SK-N-SH (cell line): ENCODE results near the gene RAB42. TPM values are rescaled to one million over a fixed set of nuclear protein-coding genes. Genes with fewer than 3 reads are reported as not detected.

Experiments
- CTCF ChIA-PET: fragments of 300-600, 350-600 bp; formaldehyde crosslinking; extraction: SDS; loops from one replicate; lab custom pipeline; 2021; lab: Yijun Ruan, JAX
- POLR2A ChIA-PET: fragments of 350-600 bp; sonication (Branson Sonifier 250); formaldehyde crosslinking; extraction: SDS; loops from one replicate; lab custom pipeline; 2020; ENCODE audit warnings: antibody characterized with exemption, inconsistent platforms; lab: Yijun Ruan, JAX
- DNase-seq: peaks from one replicate; pipeline ENCODE4 v3.0.0; 2012
- H2AFZ ChIP-seq: fragments of 200-600 bp; sonication (generic); 2 replicates; pipeline ENCODE4 v1.8.1; 2016; ENCODE audit warnings: antibody characterized with exemption, mild to moderate bottlenecking, low read depth
- H3F3A ChIP-seq: fragments of 200-600 bp; sonication (generic); replicated peaks from 2 replicates; pipeline ENCODE3; 2016; ENCODE audit warnings: antibody characterized with exemption, mild to moderate bottlenecking; ENCODE audit not compliant: insufficient read depth
- H3K27ac ChIP-seq, 2 experiments: fragments of 200-500 bp in 1 of 2; fragments of 200-600 bp in 1 of 2; sonication (Bioruptor generic) in 1 of 2; sonication (generic), shearing (Covaris generic) in 1 of 2; 2 replicates each; pipeline versions ENCODE4 v1.5.1 to v1.6.1; 2014 to 2016; ENCODE audit warnings: low read depth in 2 of 2, inconsistent platforms in 1 of 2, low read length in 1 of 2, mild to moderate bottlenecking in 1 of 2, mixed read lengths in 1 of 2
- H3K27me3 ChIP-seq: fragments of 200-600 bp; sonication (generic), shearing (Covaris generic); 2 replicates; pipeline ENCODE4 v1.6.1; 2016; ENCODE audit warnings: mixed run types; ENCODE audit not compliant: insufficient read depth
- H3K36me3 ChIP-seq, 2 experiments: fragments of 200-500 bp in 1 of 2; fragments of 200-600 bp in 1 of 2; sonication (Bioruptor generic) in 1 of 2; sonication (generic) in 1 of 2; replicated peaks in 1 of 2; 2 replicates each; pipeline versions ENCODE3 to v1.5.1; 2014 to 2016; ENCODE audit warnings: low read length in 1 of 2, mild to moderate bottlenecking in 1 of 2; ENCODE audit not compliant: insufficient read depth in 2 of 2, control insufficient read depth in 1 of 2
- H3K4me1 ChIP-seq, 2 experiments: fragments of 200-500 bp in 1 of 2; fragments of 200-600 bp in 1 of 2; sonication (Bioruptor generic) in 1 of 2; sonication (generic), shearing (Covaris generic) in 1 of 2; 2 replicates each; pipeline versions ENCODE4 v1.5.1 to v1.6.1; 2014 to 2016; ENCODE audit warnings: low read depth in 1 of 2, low read length in 1 of 2, mixed run types in 1 of 2; ENCODE audit not compliant: insufficient read depth in 2 of 2, control insufficient read depth in 1 of 2
- H3K4me2 ChIP-seq: fragments of 200-600 bp; sonication (generic), shearing (Covaris generic); 2 replicates; pipeline ENCODE4 v1.6.1; 2017; ENCODE audit warnings: mixed run types
- H3K4me3 ChIP-seq, 2 experiments: fragments of 200-500 bp in 1 of 2; fragments of 200-600 bp in 1 of 2; sonication (Bioruptor generic) in 1 of 2; sonication (generic), shearing (Covaris generic) in 1 of 2; 2 replicates each; pipeline versions ENCODE4 v1.5.1 to v1.8.1; 2014 to 2016; ENCODE audit warnings: low read depth in 2 of 2, inconsistent platforms in 1 of 2, low read length in 1 of 2, mild to moderate bottlenecking in 1 of 2, mixed read lengths in 1 of 2, moderate library complexity in 1 of 2
- H3K79me2 ChIP-seq: fragments of 200-600 bp; sonication (generic); 2 replicates; pipeline ENCODE4 v1.8.1; 2017; ENCODE audit warnings: mild to moderate bottlenecking; ENCODE audit not compliant: insufficient read depth
- H3K9ac ChIP-seq: fragments of 200-600 bp; sonication (generic); 2 replicates; pipeline ENCODE4 v1.6.1; 2017; ENCODE audit warnings: mixed run types
- H3K9me2 ChIP-seq: fragments of 200-600 bp; sonication (generic); 2 replicates; pipeline ENCODE4 v1.6.1; 2017; ENCODE audit warnings: mixed run types
- H3K9me3 ChIP-seq: fragments of 200-600 bp; sonication (generic); 2 replicates; pipeline ENCODE4 v1.6.1; 2017; ENCODE audit warnings: mixed run types, mild to moderate bottlenecking, moderate library complexity
- H4K20me1 ChIP-seq: fragments of 200-600 bp; sonication (generic); 2 replicates; pipeline ENCODE4 v1.6.1; 2017; ENCODE audit warnings: mild to moderate bottlenecking, mixed run types; ENCODE audit not compliant: insufficient read depth
- CTCF ChIP-seq: fragments of 200-600 bp; sonication (generic); IDR thresholded peaks from 2 replicates; pipeline ENCODE4 v1.6.1; 2017; ENCODE audit warnings: antibody characterized with exemption, mild to moderate bottlenecking, moderate library complexity
- EZH2phosphoT487 ChIP-seq: fragments of 200-600 bp; sonication (generic); IDR thresholded peaks from 2 replicates; pipeline ENCODE4 v1.6.1; 2017; ENCODE audit warnings: low read depth, mixed run types, mild to moderate bottlenecking, antibody characterized with exemption, moderate library complexity, borderline replicate concordance
- FOSL2 ChIP-seq: IDR thresholded peaks from 2 replicates; pipeline ENCODE4 v1.4.0; 2012; ENCODE audit warnings: low read depth, mild to moderate bottlenecking, moderate library complexity, borderline replicate concordance
- FOXM1 ChIP-seq: IDR thresholded peaks from 2 replicates; pipeline ENCODE4 v1.4.0; 2012; ENCODE audit warnings: low read depth, mild to moderate bottlenecking
- GABPA ChIP-seq: IDR thresholded peaks from 2 replicates; pipeline ENCODE4 v1.4.0; 2012; ENCODE audit warnings: low read depth, mild to moderate bottlenecking
- IRF3 ChIP-seq: fragments of 150-350 bp; IDR thresholded peaks from 2 replicates; pipeline ENCODE4 v1.6.1; 2016; ENCODE audit warnings: mild to moderate bottlenecking, low read depth, low read length
- JUND ChIP-seq: IDR thresholded peaks from 2 replicates; pipeline ENCODE4 v1.4.0; 2012
- NRF1 ChIP-seq: IDR thresholded peaks from 2 replicates; pipeline ENCODE4 v1.6.1; 2012; ENCODE audit warnings: low read depth, mild to moderate bottlenecking, low read length
- RCOR1 ChIP-seq: fragments of 150-350 bp; IDR thresholded peaks from 2 replicates; pipeline ENCODE4 v1.6.1; 2017; ENCODE audit warnings: antibody characterized with exemption, low read length
- RXRA ChIP-seq: IDR thresholded peaks from 2 replicates; pipeline ENCODE4 v1.4.0; 2012; ENCODE audit warnings: low read depth, mild to moderate bottlenecking, borderline replicate concordance
- SIN3A ChIP-seq: IDR thresholded peaks from 2 replicates; pipeline ENCODE4 v1.6.1; 2012; ENCODE audit warnings: low read depth, mild to moderate bottlenecking, low read length, moderate library complexity, borderline replicate concordance
- TCF12 ChIP-seq: IDR thresholded peaks from 2 replicates; pipeline ENCODE4 v1.4.0; 2012
- YY1 ChIP-seq: IDR thresholded peaks from 2 replicates; pipeline ENCODE4 v1.4.0; 2012; ENCODE audit warnings: low read depth, mild to moderate bottlenecking
- ZBTB33 ChIP-seq: IDR thresholded peaks from 2 replicates; pipeline ENCODE4 v1.4.0; 2012; ENCODE audit warnings: low read depth, borderline replicate concordance
- WGBS: methylation state at CpG from one replicate; pipeline ENCODE4 v1.1.6; 2017; ENCODE audit warnings: low lambda C conversion rate; 5-methylcytosine and 5-hydroxymethylcytosine counted together
- polyA plus RNA-seq, 3 experiments: library from polyadenylated mRNA; depleted of rRNA; stranded (reverse); fragments of >200 nt; gene quantifications; 2 replicates each; pipeline ENCODE4 v1.2.3, GENCODE V29; 2012
- TF ChIP-seq, protein P1 (sequence below): IDR thresholded peaks from 2 replicates; pipeline ENCODE4 v1.6.1; 2012; ENCODE audit warnings: mild to moderate bottlenecking, low read depth, low read length, moderate library complexity
- TF ChIP-seq, protein P2 (sequence below): IDR thresholded peaks from 2 replicates; pipeline ENCODE4; 2012

RAB42 gene
- polyA plus RNA-seq, 1 of the 3 experiments (the other 2 are of a cell fraction) = 4.6 TPM

- Histone ChIP-seq H2AFZ (no peak overlapping the region), H3K4me2 (no peak overlapping the region), H3K4me1 (no peaks in the 10 kb centered on the region), H3K9me2 (no peaks in the 10 kb centered on the region), H3K9me3 (no peaks in the 10 kb centered on the region), H4K20me1 (peaks cover 1% of the 10 kb centered on the region), H3K27me3 (no peaks in the 10 kb centered on the region), H3K36me3 (peaks cover 16 to 34% of the 10 kb centered on the region in 2 experiments)
- POLR2A ChIA-PET = no interaction called here
- TF ChIP-seq RCOR1 = no peak
- no peak for TF ChIP-seq ZBTB33
- TF ChIP-seq YY1 = no peak
- no peak for TF ChIP-seq IRF3
- TF ChIP-seq, protein P1, sequence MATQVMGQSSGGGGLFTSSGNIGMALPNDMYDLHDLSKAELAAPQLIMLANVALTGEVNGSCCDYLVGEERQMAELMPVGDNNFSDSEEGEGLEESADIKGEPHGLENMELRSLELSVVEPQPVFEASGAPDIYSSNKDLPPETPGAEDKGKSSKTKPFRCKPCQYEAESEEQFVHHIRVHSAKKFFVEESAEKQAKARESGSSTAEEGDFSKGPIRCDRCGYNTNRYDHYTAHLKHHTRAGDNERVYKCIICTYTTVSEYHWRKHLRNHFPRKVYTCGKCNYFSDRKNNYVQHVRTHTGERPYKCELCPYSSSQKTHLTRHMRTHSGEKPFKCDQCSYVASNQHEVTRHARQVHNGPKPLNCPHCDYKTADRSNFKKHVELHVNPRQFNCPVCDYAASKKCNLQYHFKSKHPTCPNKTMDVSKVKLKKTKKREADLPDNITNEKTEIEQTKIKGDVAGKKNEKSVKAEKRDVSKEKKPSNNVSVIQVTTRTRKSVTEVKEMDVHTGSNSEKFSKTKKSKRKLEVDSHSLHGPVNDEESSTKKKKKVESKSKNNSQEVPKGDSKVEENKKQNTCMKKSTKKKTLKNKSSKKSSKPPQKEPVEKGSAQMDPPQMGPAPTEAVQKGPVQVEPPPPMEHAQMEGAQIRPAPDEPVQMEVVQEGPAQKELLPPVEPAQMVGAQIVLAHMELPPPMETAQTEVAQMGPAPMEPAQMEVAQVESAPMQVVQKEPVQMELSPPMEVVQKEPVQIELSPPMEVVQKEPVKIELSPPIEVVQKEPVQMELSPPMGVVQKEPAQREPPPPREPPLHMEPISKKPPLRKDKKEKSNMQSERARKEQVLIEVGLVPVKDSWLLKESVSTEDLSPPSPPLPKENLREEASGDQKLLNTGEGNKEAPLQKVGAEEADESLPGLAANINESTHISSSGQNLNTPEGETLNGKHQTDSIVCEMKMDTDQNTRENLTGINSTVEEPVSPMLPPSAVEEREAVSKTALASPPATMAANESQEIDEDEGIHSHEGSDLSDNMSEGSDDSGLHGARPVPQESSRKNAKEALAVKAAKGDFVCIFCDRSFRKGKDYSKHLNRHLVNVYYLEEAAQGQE = no peak
- TF ChIP-seq GABPA = no peak
- no peak for TF ChIP-seq TCF12
- TF ChIP-seq, all 33 proteins: peak for 0
- peaks cover 48% of the 10 kb centered on the region for H3F3A ChIP-seq
- no peak overlapping the region for H3K4me3 ChIP-seq
- H3K9ac ChIP-seq = no peak overlapping the region
- H3K27ac ChIP-seq = no peak overlapping the region
- no peaks in the 10 kb centered on the region for H3K79me2 ChIP-seq
- 96% methylated on average over 11 of the region's 11 CpGs for WGBS
- no peak for DNase-seq
- CTCF ChIA-PET = no interaction called here
Observed at GRCh38 chr1:28573564-28573963, 18.5 kb upstream of the RAB42 start.

DNA sequence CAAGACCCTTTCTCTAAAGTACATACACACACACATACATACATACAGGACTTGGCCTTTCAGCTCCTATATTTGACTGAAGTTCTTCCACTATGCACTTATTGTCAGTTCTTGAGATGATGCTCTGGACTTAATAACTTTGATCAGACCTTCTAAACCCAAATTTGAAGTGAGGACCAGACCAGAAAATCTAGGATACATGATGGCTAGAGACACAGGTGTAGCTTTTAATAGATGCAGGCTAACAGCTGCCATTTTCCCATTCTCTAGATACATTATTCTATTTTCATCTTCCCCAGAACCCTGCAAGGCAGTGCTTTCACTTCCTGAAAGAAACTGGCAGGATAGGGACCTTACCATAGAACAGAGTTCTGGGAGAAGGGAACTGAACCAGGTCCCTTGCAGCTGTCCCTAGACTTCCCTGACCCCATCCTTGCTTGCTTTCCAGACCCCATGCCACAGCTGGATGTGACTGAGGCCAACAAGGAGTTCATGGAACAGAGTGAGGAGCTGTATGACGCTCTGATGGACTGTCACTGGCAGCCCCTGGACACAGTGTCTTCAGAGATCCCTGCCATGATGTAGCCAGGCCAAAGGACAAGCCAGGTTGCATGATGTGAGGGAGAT is 14.9 kb upstream of the RAB42 start:
- H3K79me2 ChIP-seq = peaks cover 30% of the 10 kb centered on the region
- no peak overlapping the region for H3K4me2 ChIP-seq
- DNase-seq = no peak
- H4K20me1 ChIP-seq = peaks cover 31% of the 10 kb centered on the region
- H3K9ac ChIP-seq = no peak overlapping the region
- no peaks in the 10 kb centered on the region for H3K27me3 ChIP-seq
- ChIA-PET CTCF (interaction anchor here (0.8 to 1.4 kb wide), 4 partner anchors 26 to 168 kb away, joined by 3 to 5 read pairs (median 3); no protein-coding TSS in a partner anchor), POLR2A (interaction anchor here (0.7 to 1.7 kb wide), 2 partner anchors 8 to 268 kb away, joined by 3 to 6 read pairs; no protein-coding TSS in a partner anchor)
- WGBS = 82% methylated on average over 1 of the region's 1 CpG
- H3K9me3 ChIP-seq = no peaks in the 10 kb centered on the region
- H3K4me3 ChIP-seq = no peak overlapping the region
- H3K36me3 ChIP-seq = peaks cover 27 to 45% of the 10 kb centered on the region in 2 experiments
- peaks cover 11 to 13% of the 10 kb centered on the region in 2 experiments; a peak in 3 of 4 replicates for H3K4me1 ChIP-seq
- H3K9me2 ChIP-seq = no peaks in the 10 kb centered on the region
- no peak overlapping the region for H2AFZ ChIP-seq
- H3K27ac ChIP-seq = peak overlapping the region in 1 of 2 experiments; percentile 5; a peak in 1 of 4 replicates
- H3F3A ChIP-seq = peaks cover 63% of the 10 kb centered on the region
- TF ChIP-seq FOSL2 = no peak
- TF ChIP-seq RXRA = no peak
- no peak for TF ChIP-seq EZH2phosphoT487
- no peak for TF ChIP-seq CTCF
- TF ChIP-seq SIN3A = no peak; the same call in 1 of the 2 replicates
- TF ChIP-seq FOXM1 = no peak
- no peak for TF ChIP-seq NRF1
- TF ChIP-seq, protein P2, sequence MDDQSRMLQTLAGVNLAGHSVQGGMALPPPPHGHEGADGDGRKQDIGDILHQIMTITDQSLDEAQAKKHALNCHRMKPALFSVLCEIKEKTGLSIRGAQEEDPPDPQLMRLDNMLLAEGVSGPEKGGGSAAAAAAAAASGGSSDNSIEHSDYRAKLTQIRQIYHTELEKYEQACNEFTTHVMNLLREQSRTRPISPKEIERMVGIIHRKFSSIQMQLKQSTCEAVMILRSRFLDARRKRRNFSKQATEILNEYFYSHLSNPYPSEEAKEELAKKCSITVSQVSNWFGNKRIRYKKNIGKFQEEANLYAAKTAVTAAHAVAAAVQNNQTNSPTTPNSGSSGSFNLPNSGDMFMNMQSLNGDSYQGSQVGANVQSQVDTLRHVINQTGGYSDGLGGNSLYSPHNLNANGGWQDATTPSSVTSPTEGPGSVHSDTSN = 0 out of 2 replicates have a peak, but pooled peaks have one; percentile 3
- TF ChIP-seq JUND = peak; percentile 4; the same call in 1 of the 2 replicates
